HEK293 (cell line): ENCODE measurements around the gene ITGB8.

Source experiments
- CTCF ChIA-PET: fragments of 350-600 bp; formaldehyde crosslinking; extraction: SDS; loops from one replicate; lab custom pipeline; 2021; ENCODE audit warnings: antibody characterized with exemption; lab: Yijun Ruan, JAX
- POLR2A ChIA-PET: fragments of 300-600 bp; formaldehyde crosslinking; extraction: SDS; loops from one replicate; lab custom pipeline; 2020; ENCODE audit warnings: antibody characterized with exemption, inconsistent platforms; lab: Yijun Ruan, JAX
- H3K27ac ChIP-seq: fragments of 200-500 bp; sonication (Bioruptor generic); 2 replicates; pipeline ENCODE4 v1.5.1; 2014; ENCODE audit warnings: low read depth, low read length, control low read depth, inconsistent platforms; ENCODE audit errors: extremely low read depth
- H3K36me3 ChIP-seq, 2 experiments: fragments of 200-500 bp in 1 of 2; sonication (Bioruptor generic) in 1 of 2; 1 replicate in 1 of 2; 2 replicates in 1 of 2; pipeline ENCODE4 v1.5.1; 2014 to 2017; ENCODE audit warnings: inconsistent platforms in 2 of 2, low read length in 2 of 2; ENCODE audit not compliant: control insufficient read depth in 2 of 2, insufficient read depth in 1 of 2
- H3K4me1 ChIP-seq: fragments of 200-500 bp; sonication (Bioruptor generic); 2 replicates; pipeline ENCODE4 v1.5.1; 2014; ENCODE audit warnings: mild to moderate bottlenecking, low read length, inconsistent platforms; ENCODE audit not compliant: control insufficient read depth, insufficient read depth
- H3K4me3 ChIP-seq: 2 replicates; pipeline ENCODE4 v1.5.1; 2011; ENCODE audit warnings: low read depth, mild to moderate bottlenecking, control low read depth, low read length, moderate library complexity
- H3K9me3 ChIP-seq: fragments of 200-500 bp; sonication (Bioruptor generic); 2 replicates; pipeline ENCODE4 v1.5.1; 2014; ENCODE audit warnings: low read depth, low read length, inconsistent platforms; ENCODE audit not compliant: control insufficient read depth, insufficient read depth
- KLF10 ChIP-seq: fragments of 450-650 bp; IDR thresholded peaks from 2 replicates; pipeline ENCODE4 v1.5.1; 2018; ENCODE audit warnings: missing biosample characterization, mild to moderate bottlenecking, missing genetic modification characterization
- KLF8 ChIP-seq: fragments of 450-650 bp; formaldehyde crosslinking; IDR thresholded peaks from 2 replicates; pipeline ENCODE4 v1.5.1; 2016; ENCODE audit warnings: missing biosample characterization, missing genetic modification characterization
- SALL2 ChIP-seq: fragments of 450-650 bp; formaldehyde crosslinking; IDR thresholded peaks from 2 replicates; pipeline ENCODE4 v1.5.0; 2017; ENCODE audit warnings: missing biosample characterization, mild to moderate bottlenecking, missing genetic modification characterization, borderline replicate concordance
- SP2 ChIP-seq: fragments of 450-650 bp; formaldehyde crosslinking; IDR thresholded peaks from 2 replicates; pipeline ENCODE4 v1.5.1; 2016; ENCODE audit warnings: missing biosample characterization, missing genetic modification characterization
- ZBTB21 ChIP-seq: fragments of 450-650 bp; formaldehyde crosslinking; IDR thresholded peaks from 2 replicates; pipeline ENCODE4 v1.5.1; 2017; ENCODE audit warnings: missing biosample characterization, missing genetic modification characterization
- ZFHX2 ChIP-seq: fragments of 450-650 bp; formaldehyde crosslinking; conservative IDR thresholded peaks from 2 replicates; pipeline ENCODE4 v1.5.1; 2016; ENCODE audit warnings: missing biosample characterization, missing genetic modification characterization
- ZNF423 ChIP-seq: fragments of 450-650 bp; formaldehyde crosslinking; IDR thresholded peaks from 2 replicates; pipeline ENCODE4 v1.5.1; 2016; ENCODE audit warnings: missing biosample characterization, missing genetic modification characterization
- ZNF473 ChIP-seq: fragments of 450-650 bp; formaldehyde crosslinking; IDR thresholded peaks from 2 replicates; pipeline ENCODE4 v1.5.1; 2017; ENCODE audit warnings: missing biosample characterization, missing genetic modification characterization
- ZNF514 ChIP-seq: fragments of 450-650 bp; formaldehyde crosslinking; IDR thresholded peaks from 2 replicates; pipeline ENCODE4 v1.5.1; 2016; ENCODE audit warnings: missing biosample characterization, missing genetic modification characterization
- ZNF843 ChIP-seq: fragments of 450-650 bp; formaldehyde crosslinking; IDR thresholded peaks from 2 replicates; pipeline ENCODE4 v1.5.1; 2016; ENCODE audit warnings: missing biosample characterization, missing genetic modification characterization
- ZSCAN16 ChIP-seq: fragments of 450-650 bp; formaldehyde crosslinking; IDR thresholded peaks from 2 replicates; pipeline ENCODE4 v1.5.1; 2016; ENCODE audit warnings: missing biosample characterization, missing genetic modification characterization
- TF ChIP-seq, protein P1 (sequence below): fragments of 450-650 bp; formaldehyde crosslinking; IDR thresholded peaks from 2 replicates; pipeline ENCODE4 v1.5.1; 2016; ENCODE audit warnings: missing biosample characterization, missing genetic modification characterization
- TF ChIP-seq, protein P2 (sequence below): fragments of 450-650 bp; formaldehyde crosslinking; IDR thresholded peaks from 2 replicates; pipeline ENCODE4 v1.5.1; 2016; ENCODE audit warnings: missing biosample characterization, missing genetic modification characterization
- TF ChIP-seq, protein P3 (sequence below): fragments of 450-650 bp; formaldehyde crosslinking; IDR thresholded peaks from 2 replicates; pipeline ENCODE4 v1.5.1; 2016; ENCODE audit warnings: missing biosample characterization, missing genetic modification characterization
- TF ChIP-seq, protein P4 (sequence below): fragments of 450-650 bp; formaldehyde crosslinking; IDR thresholded peaks from 2 replicates; pipeline ENCODE4 v1.5.1; 2016; ENCODE audit warnings: missing biosample characterization, missing genetic modification characterization
- TF ChIP-seq, protein P5 (sequence below): fragments of 450-650 bp; formaldehyde crosslinking; IDR thresholded peaks from 2 replicates; pipeline ENCODE4 v1.5.1; 2016; ENCODE audit warnings: missing biosample characterization, missing genetic modification characterization, borderline replicate concordance
- TF ChIP-seq, protein P6 (sequence below): fragments of 450-650 bp; formaldehyde crosslinking; IDR thresholded peaks from 2 replicates; pipeline ENCODE4 v1.5.1; 2016; ENCODE audit warnings: missing biosample characterization, missing genetic modification characterization
- TF ChIP-seq, protein P7 (sequence below): fragments of 450-650 bp; formaldehyde crosslinking; IDR thresholded peaks from 2 replicates; pipeline ENCODE4 v1.5.1; 2017; ENCODE audit warnings: missing biosample characterization, missing genetic modification characterization

ITGB8 gene

DNA sequence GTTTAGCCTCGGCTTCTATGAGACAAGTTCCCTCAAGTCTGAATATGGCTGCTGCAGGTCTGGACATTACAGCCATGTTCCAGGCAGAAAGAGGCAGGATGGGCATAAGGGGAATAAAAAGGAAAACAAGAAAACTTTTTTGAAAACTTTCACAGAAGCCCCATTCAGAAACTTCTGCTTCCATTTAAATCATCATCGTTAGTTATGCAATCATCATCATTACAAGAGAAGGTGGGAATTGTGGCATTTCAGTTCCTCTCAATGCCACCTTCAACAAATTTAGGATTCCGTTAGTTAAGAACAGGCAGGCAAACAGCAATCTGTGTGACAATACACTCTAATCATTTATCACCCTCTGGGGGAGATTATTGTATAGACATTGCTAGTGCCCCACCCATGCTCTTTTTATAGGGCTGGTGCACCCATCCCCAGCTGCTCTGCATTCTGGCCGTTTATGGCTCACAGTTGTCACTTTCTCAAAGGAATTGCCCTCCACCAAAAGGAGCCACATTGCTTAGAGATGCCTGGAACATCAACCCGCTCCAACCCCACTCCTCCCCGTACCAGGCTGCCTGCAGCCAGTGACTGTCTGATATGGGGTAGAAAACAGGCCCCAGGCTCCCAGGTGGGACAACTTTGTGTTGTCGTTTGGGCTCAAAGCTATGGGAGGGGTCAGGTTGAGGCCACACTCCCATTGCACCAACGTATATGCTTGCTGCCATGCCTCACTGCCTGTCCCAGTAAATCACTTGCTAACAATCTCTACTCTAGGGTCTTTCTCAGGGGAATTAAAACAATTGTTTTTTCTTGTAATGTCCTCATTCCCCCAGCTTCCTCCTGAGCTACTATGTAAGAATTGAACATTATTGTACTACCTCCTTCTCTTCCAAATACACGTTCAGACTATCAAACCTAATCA, 24.2 kb downstream of the ITGB8 start (continued):
- TF ChIP-seq, protein P1, sequence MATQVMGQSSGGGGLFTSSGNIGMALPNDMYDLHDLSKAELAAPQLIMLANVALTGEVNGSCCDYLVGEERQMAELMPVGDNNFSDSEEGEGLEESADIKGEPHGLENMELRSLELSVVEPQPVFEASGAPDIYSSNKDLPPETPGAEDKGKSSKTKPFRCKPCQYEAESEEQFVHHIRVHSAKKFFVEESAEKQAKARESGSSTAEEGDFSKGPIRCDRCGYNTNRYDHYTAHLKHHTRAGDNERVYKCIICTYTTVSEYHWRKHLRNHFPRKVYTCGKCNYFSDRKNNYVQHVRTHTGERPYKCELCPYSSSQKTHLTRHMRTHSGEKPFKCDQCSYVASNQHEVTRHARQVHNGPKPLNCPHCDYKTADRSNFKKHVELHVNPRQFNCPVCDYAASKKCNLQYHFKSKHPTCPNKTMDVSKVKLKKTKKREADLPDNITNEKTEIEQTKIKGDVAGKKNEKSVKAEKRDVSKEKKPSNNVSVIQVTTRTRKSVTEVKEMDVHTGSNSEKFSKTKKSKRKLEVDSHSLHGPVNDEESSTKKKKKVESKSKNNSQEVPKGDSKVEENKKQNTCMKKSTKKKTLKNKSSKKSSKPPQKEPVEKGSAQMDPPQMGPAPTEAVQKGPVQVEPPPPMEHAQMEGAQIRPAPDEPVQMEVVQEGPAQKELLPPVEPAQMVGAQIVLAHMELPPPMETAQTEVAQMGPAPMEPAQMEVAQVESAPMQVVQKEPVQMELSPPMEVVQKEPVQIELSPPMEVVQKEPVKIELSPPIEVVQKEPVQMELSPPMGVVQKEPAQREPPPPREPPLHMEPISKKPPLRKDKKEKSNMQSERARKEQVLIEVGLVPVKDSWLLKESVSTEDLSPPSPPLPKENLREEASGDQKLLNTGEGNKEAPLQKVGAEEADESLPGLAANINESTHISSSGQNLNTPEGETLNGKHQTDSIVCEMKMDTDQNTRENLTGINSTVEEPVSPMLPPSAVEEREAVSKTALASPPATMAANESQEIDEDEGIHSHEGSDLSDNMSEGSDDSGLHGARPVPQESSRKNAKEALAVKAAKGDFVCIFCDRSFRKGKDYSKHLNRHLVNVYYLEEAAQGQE (tag by site-specific recombination) = no peak
- TF ChIP-seq ZNF473 (tag by site-specific recombination) (no peak), ZFHX2 (tag by site-specific recombination) (no peak), ZSCAN16 (tag by site-specific recombination) (no peak), ZNF514 (tag by site-specific recombination) (no peak), SALL2 (tag by site-specific recombination) (no peak), ZNF843 (tag by site-specific recombination) (no peak)
- TF ChIP-seq, protein P2, sequence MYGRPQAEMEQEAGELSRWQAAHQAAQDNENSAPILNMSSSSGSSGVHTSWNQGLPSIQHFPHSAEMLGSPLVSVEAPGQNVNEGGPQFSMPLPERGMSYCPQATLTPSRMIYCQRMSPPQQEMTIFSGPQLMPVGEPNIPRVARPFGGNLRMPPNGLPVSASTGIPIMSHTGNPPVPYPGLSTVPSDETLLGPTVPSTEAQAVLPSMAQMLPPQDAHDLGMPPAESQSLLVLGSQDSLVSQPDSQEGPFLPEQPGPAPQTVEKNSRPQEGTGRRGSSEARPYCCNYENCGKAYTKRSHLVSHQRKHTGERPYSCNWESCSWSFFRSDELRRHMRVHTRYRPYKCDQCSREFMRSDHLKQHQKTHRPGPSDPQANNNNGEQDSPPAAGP (tag by site-specific recombination) = no peak

DNA sequence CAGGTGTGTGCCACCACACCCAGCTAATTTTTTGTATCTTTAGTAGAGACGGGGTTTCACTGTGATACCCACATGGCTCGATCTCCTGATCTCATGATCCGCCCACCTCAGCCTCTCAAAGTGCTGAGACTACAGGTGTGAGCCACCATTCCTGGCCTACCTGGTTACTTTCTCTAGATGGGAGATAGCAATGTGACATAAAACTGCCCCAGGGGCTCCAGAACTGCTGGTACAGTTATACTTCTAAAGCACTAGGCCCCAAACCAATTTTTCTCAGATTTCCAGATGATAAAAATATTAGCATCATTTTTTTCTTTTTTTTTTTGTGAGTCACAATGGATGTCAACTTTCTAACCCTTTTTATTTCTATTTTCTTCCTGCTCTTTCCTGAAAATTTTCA, 27.4 kb downstream of the ITGB8 start:
- ChIA-PET POLR2A (no interaction called here), CTCF (interaction anchor here (0.6 kb wide), 1 partner anchor 57 kb away, joined by 3 read pairs; no protein-coding TSS in a partner anchor)
- no peaks in the 10 kb centered on the region for H3K9me3 ChIP-seq
- H3K4me1 ChIP-seq = peaks cover 5% of the 10 kb centered on the region; the same call in 1 of the 2 replicates
- H3K27ac ChIP-seq = no peak overlapping the region
- no peaks in the 10 kb centered on the region for H3K36me3 ChIP-seq
- H3K4me3 ChIP-seq = no peak overlapping the region
- TF ChIP-seq, protein P3, sequence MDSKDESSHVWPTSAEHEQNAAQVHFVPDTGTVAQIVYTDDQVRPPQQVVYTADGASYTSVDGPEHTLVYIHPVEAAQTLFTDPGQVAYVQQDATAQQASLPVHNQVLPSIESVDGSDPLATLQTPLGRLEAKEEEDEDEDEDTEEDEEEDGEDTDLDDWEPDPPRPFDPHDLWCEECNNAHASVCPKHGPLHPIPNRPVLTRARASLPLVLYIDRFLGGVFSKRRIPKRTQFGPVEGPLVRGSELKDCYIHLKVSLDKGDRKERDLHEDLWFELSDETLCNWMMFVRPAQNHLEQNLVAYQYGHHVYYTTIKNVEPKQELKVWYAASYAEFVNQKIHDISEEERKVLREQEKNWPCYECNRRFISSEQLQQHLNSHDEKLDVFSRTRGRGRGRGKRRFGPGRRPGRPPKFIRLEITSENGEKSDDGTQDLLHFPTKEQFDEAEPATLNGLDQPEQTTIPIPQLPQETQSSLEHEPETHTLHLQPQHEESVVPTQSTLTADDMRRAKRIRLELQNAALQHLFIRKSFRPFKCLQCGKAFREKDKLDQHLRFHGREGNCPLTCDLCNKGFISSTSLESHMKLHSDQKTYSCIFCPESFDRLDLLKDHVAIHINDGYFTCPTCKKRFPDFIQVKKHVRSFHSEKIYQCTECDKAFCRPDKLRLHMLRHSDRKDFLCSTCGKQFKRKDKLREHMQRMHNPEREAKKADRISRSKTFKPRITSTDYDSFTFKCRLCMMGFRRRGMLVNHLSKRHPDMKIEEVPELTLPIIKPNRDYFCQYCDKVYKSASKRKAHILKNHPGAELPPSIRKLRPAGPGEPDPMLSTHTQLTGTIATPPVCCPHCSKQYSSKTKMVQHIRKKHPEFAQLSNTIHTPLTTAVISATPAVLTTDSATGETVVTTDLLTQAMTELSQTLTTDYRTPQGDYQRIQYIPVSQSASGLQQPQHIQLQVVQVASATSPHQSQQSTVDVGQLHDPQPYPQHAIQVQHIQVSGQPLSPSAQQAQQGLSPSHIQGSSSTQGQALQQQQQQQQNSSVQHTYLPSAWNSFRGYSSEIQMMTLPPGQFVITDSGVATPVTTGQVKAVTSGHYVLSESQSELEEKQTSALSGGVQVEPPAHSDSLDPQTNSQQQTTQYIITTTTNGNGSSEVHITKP = no peak
- TF ChIP-seq, protein P4, sequence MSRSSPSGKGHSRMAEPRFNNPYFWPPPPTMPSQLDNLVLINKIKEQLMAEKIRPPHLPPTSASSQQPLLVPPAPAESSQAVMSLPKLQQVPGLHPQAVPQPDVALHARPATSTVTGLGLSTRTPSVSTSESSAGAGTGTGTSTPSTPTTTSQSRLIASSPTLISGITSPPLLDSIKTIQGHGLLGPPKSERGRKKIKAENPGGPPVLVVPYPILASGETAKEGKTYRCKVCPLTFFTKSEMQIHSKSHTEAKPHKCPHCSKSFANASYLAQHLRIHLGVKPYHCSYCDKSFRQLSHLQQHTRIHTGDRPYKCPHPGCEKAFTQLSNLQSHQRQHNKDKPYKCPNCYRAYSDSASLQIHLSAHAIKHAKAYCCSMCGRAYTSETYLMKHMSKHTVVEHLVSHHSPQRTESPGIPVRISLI (tag by site-specific recombination) = no peak
- TF ChIP-seq KLF8 (tag by site-specific recombination) (no peak), SP2 (tag by site-specific recombination) (no peak), KLF10 (no peak), ZSCAN16 (tag by site-specific recombination) (no peak), ZNF423 (tag by site-specific recombination) (no peak), ZBTB21 (no peak)
- TF ChIP-seq, protein P5, sequence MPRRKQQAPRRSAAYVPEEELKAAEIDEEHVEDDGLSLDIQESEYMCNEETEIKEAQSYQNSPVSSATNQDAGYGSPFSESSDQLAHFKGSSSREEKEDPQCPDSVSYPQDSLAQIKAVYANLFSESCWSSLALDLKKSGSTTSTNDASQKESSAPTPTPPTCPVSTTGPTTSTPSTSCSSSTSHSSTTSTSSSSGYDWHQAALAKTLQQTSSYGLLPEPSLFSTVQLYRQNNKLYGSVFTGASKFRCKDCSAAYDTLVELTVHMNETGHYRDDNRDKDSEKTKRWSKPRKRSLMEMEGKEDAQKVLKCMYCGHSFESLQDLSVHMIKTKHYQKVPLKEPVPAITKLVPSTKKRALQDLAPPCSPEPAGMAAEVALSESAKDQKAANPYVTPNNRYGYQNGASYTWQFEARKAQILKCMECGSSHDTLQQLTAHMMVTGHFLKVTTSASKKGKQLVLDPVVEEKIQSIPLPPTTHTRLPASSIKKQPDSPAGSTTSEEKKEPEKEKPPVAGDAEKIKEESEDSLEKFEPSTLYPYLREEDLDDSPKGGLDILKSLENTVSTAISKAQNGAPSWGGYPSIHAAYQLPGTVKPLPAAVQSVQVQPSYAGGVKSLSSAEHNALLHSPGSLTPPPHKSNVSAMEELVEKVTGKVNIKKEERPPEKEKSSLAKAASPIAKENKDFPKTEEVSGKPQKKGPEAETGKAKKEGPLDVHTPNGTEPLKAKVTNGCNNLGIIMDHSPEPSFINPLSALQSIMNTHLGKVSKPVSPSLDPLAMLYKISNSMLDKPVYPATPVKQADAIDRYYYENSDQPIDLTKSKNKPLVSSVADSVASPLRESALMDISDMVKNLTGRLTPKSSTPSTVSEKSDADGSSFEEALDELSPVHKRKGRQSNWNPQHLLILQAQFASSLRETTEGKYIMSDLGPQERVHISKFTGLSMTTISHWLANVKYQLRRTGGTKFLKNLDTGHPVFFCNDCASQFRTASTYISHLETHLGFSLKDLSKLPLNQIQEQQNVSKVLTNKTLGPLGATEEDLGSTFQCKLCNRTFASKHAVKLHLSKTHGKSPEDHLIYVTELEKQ = no peak
- TF ChIP-seq, protein P6, sequence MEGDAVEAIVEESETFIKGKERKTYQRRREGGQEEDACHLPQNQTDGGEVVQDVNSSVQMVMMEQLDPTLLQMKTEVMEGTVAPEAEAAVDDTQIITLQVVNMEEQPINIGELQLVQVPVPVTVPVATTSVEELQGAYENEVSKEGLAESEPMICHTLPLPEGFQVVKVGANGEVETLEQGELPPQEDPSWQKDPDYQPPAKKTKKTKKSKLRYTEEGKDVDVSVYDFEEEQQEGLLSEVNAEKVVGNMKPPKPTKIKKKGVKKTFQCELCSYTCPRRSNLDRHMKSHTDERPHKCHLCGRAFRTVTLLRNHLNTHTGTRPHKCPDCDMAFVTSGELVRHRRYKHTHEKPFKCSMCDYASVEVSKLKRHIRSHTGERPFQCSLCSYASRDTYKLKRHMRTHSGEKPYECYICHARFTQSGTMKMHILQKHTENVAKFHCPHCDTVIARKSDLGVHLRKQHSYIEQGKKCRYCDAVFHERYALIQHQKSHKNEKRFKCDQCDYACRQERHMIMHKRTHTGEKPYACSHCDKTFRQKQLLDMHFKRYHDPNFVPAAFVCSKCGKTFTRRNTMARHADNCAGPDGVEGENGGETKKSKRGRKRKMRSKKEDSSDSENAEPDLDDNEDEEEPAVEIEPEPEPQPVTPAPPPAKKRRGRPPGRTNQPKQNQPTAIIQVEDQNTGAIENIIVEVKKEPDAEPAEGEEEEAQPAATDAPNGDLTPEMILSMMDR (tag by site-specific recombination) = no peak
- TF ChIP-seq, protein P7, sequence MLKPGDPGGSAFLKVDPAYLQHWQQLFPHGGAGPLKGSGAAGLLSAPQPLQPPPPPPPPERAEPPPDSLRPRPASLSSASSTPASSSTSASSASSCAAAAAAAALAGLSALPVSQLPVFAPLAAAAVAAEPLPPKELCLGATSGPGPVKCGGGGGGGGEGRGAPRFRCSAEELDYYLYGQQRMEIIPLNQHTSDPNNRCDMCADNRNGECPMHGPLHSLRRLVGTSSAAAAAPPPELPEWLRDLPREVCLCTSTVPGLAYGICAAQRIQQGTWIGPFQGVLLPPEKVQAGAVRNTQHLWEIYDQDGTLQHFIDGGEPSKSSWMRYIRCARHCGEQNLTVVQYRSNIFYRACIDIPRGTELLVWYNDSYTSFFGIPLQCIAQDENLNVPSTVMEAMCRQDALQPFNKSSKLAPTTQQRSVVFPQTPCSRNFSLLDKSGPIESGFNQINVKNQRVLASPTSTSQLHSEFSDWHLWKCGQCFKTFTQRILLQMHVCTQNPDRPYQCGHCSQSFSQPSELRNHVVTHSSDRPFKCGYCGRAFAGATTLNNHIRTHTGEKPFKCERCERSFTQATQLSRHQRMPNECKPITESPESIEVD = no peak
